Endothelial cell of umbilical vein (primary cell): Measurements from ENCODE around the gene DDX51. TPM values are rescaled to one million over a fixed set of nuclear protein-coding genes. Genes with fewer than 3 reads are reported as not detected.
"Not testable (repeated sequence)": the region's sequence is repeated elsewhere in the genome, so short reads cannot be mapped to it uniquely, and the experiment has no call there.

ENCODE experiments used
- BruUV-seq: library from RNA; stranded (reverse); fragments of 400-500 nt; replicated peaks from 2 replicates; lab custom pipeline; 2021; lab: Mats Ljungman, UMichigan
- CTCF ChIA-PET: fragments of 300-600, 350-600 bp; sonication (Branson Sonifier 250); formaldehyde crosslinking; loops from one replicate; lab custom pipeline; 2021; ENCODE audit warnings: antibody characterized with exemption, inconsistent platforms; lab: Charles Lee
- POLR2A ChIA-PET: fragments of 300-600, 350-600 bp; sonication (Branson Sonifier 250); formaldehyde crosslinking; loops from one replicate; lab custom pipeline; 2021; ENCODE audit warnings: antibody characterized with exemption, inconsistent platforms; lab: Charles Lee
- DNase-seq: peaks from one replicate; pipeline ENCODE4 v3.0.0-alpha.2; 2011; ENCODE audit warnings: low read depth, low spot score
- FAIRE-seq: peaks from 2 replicates; lab custom pipeline; 2011; peaks lifted over from hg19 to GRCh38; lab: Jason Lieb, UNC
- H2AFZ ChIP-seq: 2 replicates; pipeline ENCODE4 v1.6.0; 2012; ENCODE audit warnings: low read depth, low read length, control low read depth, inconsistent platforms
- H3K27ac ChIP-seq: 2 replicates; pipeline ENCODE4 v1.5.1; 2011; ENCODE audit warnings: low read depth, mild to moderate bottlenecking, control low read depth, low read length, moderate library complexity; ENCODE audit not compliant: insufficient read depth
- H3K27me3 ChIP-seq, 2 experiments: 2 replicates each; pipeline versions ENCODE4 v1.6.0 to v1.6.1; 2011; ENCODE audit warnings: low read length in 2 of 2, mixed read lengths in 1 of 2; ENCODE audit not compliant: control insufficient read depth in 2 of 2, insufficient read depth in 2 of 2
- H3K36me3 ChIP-seq, 2 experiments: 2 replicates in 1 of 2; 3 replicates in 1 of 2; pipeline ENCODE4 v1.5.1; 2011; ENCODE audit warnings: low read length in 2 of 2, mild to moderate bottlenecking in 1 of 2, moderate library complexity in 1 of 2; ENCODE audit not compliant: control insufficient read depth in 2 of 2, insufficient read depth in 2 of 2; ENCODE audit errors: extremely low read depth in 1 of 2
- H3K4me1 ChIP-seq: 3 replicates; pipeline ENCODE4 v1.5.1; 2011; ENCODE audit warnings: mild to moderate bottlenecking, low read length; ENCODE audit not compliant: control insufficient read depth, insufficient read depth; ENCODE audit errors: extremely low read depth
- H3K4me2 ChIP-seq: 2 replicates; pipeline ENCODE4 v1.6.1; 2011; ENCODE audit warnings: low read length, control low read depth, mixed read lengths; ENCODE audit not compliant: insufficient read depth
- H3K4me3 ChIP-seq, 3 experiments: fragments of 200-600 bp in 1 of 3; sonication (generic), shearing (Covaris generic) in 1 of 3; replicated peaks in 1 of 3; 2 replicates each; pipeline ENCODE4 v1.5.1; 2011 to 2016; ENCODE audit warnings: control low read depth in 3 of 3, low read length in 3 of 3, mild to moderate bottlenecking in 2 of 3, inconsistent platforms in 1 of 3, low read depth in 1 of 3, moderate library complexity in 1 of 3; ENCODE audit not compliant: insufficient read depth in 1 of 3
- H3K79me2 ChIP-seq: 2 replicates; pipeline ENCODE4 v1.6.0; 2012; ENCODE audit warnings: low read length, inconsistent platforms; ENCODE audit not compliant: control insufficient read depth, insufficient read depth
- H3K9ac ChIP-seq: replicated peaks from 2 replicates; pipeline ENCODE3; 2011; ENCODE audit warnings: low read length, control low read depth; ENCODE audit not compliant: insufficient read depth; ENCODE audit errors: extremely low read depth
- H3K9me1 ChIP-seq: replicated peaks from 3 replicates; pipeline ENCODE4 v1.6.0; 2011; ENCODE audit warnings: mild to moderate bottlenecking, low read length; ENCODE audit not compliant: control insufficient read depth, insufficient read depth; ENCODE audit errors: extremely low read depth
- H3K9me3 ChIP-seq: replicated peaks from 2 replicates; pipeline ENCODE4 v1.5.1; 2012; ENCODE audit warnings: low read length, inconsistent platforms; ENCODE audit not compliant: control insufficient read depth, insufficient read depth
- H4K20me1 ChIP-seq: replicated peaks from 2 replicates; pipeline ENCODE3; 2011; ENCODE audit warnings: mild to moderate bottlenecking, low read length; ENCODE audit not compliant: control insufficient read depth, insufficient read depth; ENCODE audit errors: extremely low read depth
- EZH2 ChIP-seq: IDR thresholded peaks from 2 replicates; pipeline ENCODE4 v1.6.1; 2012; ENCODE audit warnings: borderline replicate concordance, low read depth, mild to moderate bottlenecking, moderate library complexity, low read length, inconsistent platforms; ENCODE audit not compliant: severe bottlenecking
- JUN ChIP-seq: IDR thresholded peaks from 2 replicates; pipeline ENCODE4 v1.6.1; 2011; ENCODE audit warnings: borderline replicate concordance, low read depth; ENCODE audit not compliant: insufficient read length, insufficient read depth
- MYC ChIP-seq: IDR thresholded peaks from one replicate; pipeline ENCODE4 v1.6.1; 2011; ENCODE audit warnings: mild to moderate bottlenecking, low read depth, low read length
- dilution Hi-C: fragments of 300-500 bp; cut with MboI; formaldehyde crosslinking; loops from one replicate; pipeline ENCODE4 v1.15.0; 2019; ENCODE audit warnings: low sequenced_read_pairs; ENCODE audit not compliant: extremely low pct_ligation_motif_present
- intact Hi-C: fragments of 100-400 bp; cut with micrococcal nuclease; formaldehyde crosslinking; loops from one replicate; pipeline ENCODE4 v1.10.0; 2022
- polyA plus RNA-seq, 4 experiments: library from polyadenylated mRNA; depleted of rRNA in 3 of 4; stranded (reverse) in 3 of 4; unstranded in 1 of 4; fragments of >200 nt; gene quantifications; 2 replicates each; pipeline versions ENCODE4 v1.2.1 to v1.2.3, GENCODE V29; 2011 to 2012; ENCODE audit warnings: missing spikeins in 1 of 4
- total RNA-seq: library from RNA; stranded (reverse); gene quantifications from 2 replicates; pipeline ENCODE4 v1.2.3, GENCODE V29; 2021

The DDX51 gene
- total and polyA plus RNA-seq, 2 donors (not counting 3 experiments of a cell fraction or from before 2014, with no cell fraction given): 11.4 to 23.5 TPM

DNA sequence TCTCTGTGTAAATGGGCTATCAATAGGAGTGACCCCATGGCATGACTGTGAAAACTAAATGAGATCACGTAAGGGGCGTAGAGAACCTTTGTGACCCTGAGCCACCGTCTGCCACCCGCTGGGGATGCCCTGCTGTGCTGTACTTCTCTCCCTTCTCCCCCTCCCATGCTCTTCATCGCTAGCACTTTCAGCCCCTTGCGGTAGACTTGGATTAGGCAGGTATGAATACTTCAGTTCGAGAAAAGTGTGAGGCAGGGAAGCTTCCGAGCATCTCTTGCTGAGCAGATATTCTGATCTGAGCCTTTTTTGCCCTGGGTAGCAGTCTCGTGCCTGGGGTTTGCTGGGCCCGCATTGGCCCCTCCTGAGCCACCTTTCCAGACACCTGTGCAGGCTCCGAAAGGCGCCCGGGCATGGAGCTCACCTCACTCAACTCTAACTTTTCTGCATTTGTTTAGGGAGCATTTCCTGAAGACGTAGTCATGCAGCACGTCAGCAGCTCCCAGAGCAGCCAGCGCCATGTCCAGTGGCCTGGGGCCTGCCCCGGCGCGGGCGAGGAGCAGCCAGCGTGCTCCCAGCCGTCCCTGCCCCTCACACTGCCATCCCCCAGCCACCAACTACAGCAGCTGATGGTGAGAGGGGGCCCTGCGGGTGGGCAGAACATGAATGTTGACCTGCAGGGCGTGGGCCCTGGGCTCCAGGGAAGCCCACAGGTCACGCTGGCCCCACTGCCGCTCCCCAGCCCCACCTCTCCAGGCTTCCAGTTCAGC is 40.4 kb downstream of the DDX51 start:
- no peaks in the 10 kb centered on the region for H4K20me1 ChIP-seq
- no peak for FAIRE-seq
- no peak overlapping the region for H3K4me3 ChIP-seq
- peaks cover 0 to 16% of the 10 kb centered on the region in 2 experiments for H3K36me3 ChIP-seq
- no TSS peak for BruUV-seq
- ChIA-PET CTCF (no interaction called here), POLR2A (no interaction called here)
- no peak overlapping the region for H3K27ac ChIP-seq
- no peaks in the 10 kb centered on the region for H3K79me2 ChIP-seq
- no peak overlapping the region for H3K9ac ChIP-seq
- H3K9me3 ChIP-seq: no peaks in the 10 kb centered on the region
- H2AFZ ChIP-seq: no peak overlapping the region
- H3K4me1 ChIP-seq: no peaks in the 10 kb centered on the region
- dilution Hi-C loops (no loop called here), intact Hi-C loops (no loop called here)
- no peaks in the 10 kb centered on the region for H3K27me3 ChIP-seq
- no peak for DNase-seq
- no peaks in the 10 kb centered on the region for H3K9me1 ChIP-seq
- H3K4me2 ChIP-seq: no peak overlapping the region
- no peak for TF ChIP-seq EZH2
- TF ChIP-seq JUN: no peak
- TF ChIP-seq MYC: no peak

DNA sequence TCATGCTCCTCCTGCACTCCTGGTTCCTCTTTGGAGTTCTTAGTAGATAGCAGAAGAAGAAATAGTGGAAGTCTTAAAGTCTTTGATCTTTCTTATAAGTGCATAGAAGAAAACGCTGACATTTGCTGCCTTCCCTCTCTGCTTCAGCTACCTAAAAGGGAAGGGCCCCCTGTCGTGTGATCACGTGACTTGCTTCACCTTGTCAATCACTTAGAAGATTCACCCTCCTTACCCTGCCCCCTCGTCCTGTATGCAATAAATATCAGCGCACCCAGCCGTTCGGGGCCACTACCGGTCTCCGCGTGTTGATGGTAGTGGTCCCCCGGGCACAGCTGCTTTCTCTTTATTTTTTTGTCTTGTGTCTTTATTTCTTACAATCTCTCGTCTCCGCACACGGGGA is 41.0 kb downstream of the DDX51 start:
- BruUV-seq, POLR2A ChIA-PET, H3K9me1 ChIP-seq, H3K4me3 ChIP-seq, DNase-seq, H3K27ac ChIP-seq, H3K27me3 ChIP-seq, H3K79me2 ChIP-seq, H3K9me3 ChIP-seq, H3K4me1 ChIP-seq, CTCF ChIA-PET, H4K20me1 ChIP-seq, intact Hi-C loops, H3K4me2 ChIP-seq, H3K9ac ChIP-seq, FAIRE-seq, H2AFZ ChIP-seq, dilution Hi-C loops: not testable (repeated sequence)
- peaks cover 0 to 12% of the 10 kb centered on the region in 2 experiments for H3K36me3 ChIP-seq
